Skin epidermis (tissue), 12 donors: ENCODE results near the gene CDH15.

ENCODE experiments used
- H3K27ac ChIP-seq, 21 experiments: fragments of 200-600 bp; sonication (generic) in 11 of 21; one replicate each; pipeline ENCODE4 v1.5.0; 2020; ENCODE audit warnings: mild to moderate bottlenecking in 3 of 21, inconsistent platforms in 2 of 21, moderate library complexity in 2 of 21
- H3K4me3 ChIP-seq, 7 experiments: fragments of 200-600 bp; sonication (generic) in 2 of 7; one replicate each; pipeline ENCODE4 v1.5.0; 2020; ENCODE audit warnings: inconsistent platforms in 2 of 7, mild to moderate bottlenecking in 2 of 7, moderate library complexity in 1 of 7

Gene CDH15, protein sequence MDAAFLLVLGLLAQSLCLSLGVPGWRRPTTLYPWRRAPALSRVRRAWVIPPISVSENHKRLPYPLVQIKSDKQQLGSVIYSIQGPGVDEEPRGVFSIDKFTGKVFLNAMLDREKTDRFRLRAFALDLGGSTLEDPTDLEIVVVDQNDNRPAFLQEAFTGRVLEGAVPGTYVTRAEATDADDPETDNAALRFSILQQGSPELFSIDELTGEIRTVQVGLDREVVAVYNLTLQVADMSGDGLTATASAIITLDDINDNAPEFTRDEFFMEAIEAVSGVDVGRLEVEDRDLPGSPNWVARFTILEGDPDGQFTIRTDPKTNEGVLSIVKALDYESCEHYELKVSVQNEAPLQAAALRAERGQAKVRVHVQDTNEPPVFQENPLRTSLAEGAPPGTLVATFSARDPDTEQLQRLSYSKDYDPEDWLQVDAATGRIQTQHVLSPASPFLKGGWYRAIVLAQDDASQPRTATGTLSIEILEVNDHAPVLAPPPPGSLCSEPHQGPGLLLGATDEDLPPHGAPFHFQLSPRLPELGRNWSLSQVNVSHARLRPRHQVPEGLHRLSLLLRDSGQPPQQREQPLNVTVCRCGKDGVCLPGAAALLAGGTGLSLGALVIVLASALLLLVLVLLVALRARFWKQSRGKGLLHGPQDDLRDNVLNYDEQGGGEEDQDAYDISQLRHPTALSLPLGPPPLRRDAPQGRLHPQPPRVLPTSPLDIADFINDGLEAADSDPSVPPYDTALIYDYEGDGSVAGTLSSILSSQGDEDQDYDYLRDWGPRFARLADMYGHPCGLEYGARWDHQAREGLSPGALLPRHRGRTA

DNA sequence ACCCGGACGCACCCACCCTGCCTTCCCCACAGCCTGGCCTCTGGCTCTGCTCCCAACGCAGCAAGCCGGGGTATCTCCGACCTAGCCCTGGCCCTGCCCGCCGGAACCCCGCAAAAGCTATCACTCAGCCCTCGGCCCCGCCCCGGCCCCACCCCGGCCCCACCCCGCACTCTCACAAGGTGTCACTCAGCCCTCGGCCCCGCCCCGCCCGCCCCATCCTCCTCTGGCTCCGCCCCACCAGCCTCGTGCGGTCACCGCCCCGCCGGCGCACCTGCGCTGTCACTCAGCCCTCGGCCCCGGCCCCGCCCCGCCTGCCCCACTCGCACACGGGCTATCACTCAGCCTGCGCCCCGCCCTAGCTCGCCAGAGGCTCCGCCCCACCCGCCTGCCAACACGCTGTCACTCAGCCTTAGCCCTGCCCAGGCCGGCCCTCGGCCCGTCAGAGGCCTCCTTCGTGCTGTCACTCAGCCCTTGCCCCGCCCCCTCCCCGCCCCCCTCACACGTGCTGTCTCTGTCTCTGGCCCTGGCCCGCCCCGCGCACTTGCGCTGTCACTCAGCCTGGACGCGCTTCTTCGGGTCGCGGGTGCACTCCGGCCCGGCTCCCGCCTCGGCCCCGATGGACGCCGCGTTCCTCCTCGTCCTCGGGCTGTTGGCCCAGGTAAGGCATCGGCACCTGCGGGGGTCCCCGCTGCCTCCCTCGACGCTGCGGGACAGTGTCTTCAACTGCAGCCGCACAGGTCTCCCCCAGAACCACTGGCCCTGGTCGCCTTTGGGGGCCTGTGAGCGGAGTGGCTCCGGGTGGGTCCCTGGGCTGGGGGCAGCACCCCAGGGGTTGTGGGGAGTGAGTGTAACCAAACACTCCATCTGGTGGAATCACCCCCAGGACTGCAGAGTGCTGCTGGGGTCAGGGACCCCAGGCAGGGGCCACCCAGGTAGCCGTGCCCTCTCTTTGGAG is at the start of gene CDH15:
CDH15 (plus strand) TSS at position 533 of the 955 bp plus-strand sequence; CDS start at position 617, 84 bp downstream.
- Histone ChIP-seq H3K4me3 (peak within 1 kb of the TSS in 5 of 7 experiments; percentile 3 to 18 (median 10)), H3K27ac (no peak within 1 kb of the TSS)

DNA sequence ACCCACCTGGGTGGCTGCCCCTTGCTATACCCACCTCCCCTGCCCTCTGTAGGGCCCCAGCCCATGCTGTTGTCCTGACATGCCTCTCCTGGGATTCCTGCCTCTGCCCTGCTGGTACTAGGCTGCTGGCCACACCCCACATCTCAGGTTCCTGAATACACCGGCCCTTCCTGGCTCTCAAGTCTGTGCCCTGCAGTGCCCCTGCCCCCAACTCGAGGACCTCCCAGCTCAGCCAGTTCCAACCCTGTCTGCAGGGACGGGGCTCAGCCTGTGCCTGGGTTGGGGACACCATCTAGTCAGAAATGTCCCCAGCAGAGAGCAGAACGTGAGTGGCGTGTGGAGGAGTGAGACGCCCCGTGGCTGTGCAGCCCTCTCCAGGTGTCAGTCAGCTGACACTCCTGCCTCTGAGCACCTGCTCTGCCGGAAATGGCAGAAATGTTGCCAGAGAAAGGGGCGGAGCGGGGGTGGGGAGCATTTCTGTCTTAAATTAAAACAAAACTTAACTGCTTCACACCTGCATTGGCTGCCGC is 49.2 kb upstream of the CDH15 start:
- H3K27ac ChIP-seq: peak overlapping the region in 5 of 21 experiments; percentile 7 to 61 (median 35)

GRCh38 chr16:89123001-89123830 is 48.3 kb upstream of the CDH15 start:
- Histone ChIP-seq H3K27ac (peak overlapping the region in 3 of 21 experiments; percentile 16 to 61 (median 23)), H3K4me3 (no peak overlapping the region)

More for the DNA sequence above, 49.2 kb upstream of the CDH15 start:
- no peak overlapping the region for H3K4me3 ChIP-seq

GRCh38 chr16:89123831-89124100 is 47.8 kb upstream of the CDH15 start:
- Histone ChIP-seq H3K4me3 (no peak overlapping the region), H3K27ac (no peak overlapping the region)

DNA sequence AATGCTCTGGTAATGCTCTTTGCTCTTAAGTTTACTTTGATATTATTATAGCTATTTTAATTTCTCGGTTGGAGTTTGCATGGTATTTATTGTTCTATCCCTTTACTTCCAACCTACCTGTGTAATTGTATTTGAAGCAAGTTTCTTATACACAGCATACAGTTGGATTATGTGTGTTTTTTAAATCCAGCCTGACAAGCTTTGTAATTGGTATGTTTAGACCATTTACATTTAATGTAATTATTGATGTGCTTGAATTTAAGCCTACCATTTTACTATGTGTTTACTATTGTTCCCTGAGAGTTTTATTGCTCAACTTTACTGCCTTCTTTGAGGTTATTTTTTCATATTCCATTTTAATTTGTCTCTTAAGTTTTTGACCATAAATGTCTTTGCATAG is 42.2 kb upstream of the CDH15 start:
- H3K27ac ChIP-seq: no peak overlapping the region
- H3K4me3 ChIP-seq: no peak overlapping the region

GRCh38 chr16:89130448-89130847 is 41.1 kb upstream of the CDH15 start:
- Histone ChIP-seq H3K4me3 (no peak overlapping the region), H3K27ac (no peak overlapping the region)

DNA sequence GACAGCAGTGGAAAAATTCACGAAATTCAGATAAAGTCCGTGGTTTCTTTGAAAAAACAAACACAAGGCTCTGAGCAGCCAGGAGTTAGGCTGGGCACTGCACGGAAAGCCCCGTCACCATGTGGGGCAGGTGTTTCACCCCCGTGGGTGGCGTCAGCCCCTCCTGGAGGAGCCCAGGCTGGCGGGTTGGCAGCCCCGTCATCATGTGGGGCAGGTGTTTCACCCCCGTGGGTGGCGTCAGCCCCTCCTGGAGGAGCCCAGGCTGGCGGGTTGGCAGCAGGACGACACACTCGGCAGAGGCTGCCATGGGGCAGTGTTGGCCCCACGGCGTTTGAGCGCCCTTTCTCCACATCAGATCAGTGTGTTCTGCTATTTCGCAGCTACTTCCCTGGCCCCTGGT is 39.8 kb upstream of the CDH15 start:
- Histone ChIP-seq H3K4me3 (no peak overlapping the region), H3K27ac (no peak overlapping the region)

GRCh38 chr16:89132194-89133005 is 39.1 kb upstream of the CDH15 start:
- H3K4me3 ChIP-seq: no peak overlapping the region
- H3K27ac ChIP-seq: no peak overlapping the region

DNA sequence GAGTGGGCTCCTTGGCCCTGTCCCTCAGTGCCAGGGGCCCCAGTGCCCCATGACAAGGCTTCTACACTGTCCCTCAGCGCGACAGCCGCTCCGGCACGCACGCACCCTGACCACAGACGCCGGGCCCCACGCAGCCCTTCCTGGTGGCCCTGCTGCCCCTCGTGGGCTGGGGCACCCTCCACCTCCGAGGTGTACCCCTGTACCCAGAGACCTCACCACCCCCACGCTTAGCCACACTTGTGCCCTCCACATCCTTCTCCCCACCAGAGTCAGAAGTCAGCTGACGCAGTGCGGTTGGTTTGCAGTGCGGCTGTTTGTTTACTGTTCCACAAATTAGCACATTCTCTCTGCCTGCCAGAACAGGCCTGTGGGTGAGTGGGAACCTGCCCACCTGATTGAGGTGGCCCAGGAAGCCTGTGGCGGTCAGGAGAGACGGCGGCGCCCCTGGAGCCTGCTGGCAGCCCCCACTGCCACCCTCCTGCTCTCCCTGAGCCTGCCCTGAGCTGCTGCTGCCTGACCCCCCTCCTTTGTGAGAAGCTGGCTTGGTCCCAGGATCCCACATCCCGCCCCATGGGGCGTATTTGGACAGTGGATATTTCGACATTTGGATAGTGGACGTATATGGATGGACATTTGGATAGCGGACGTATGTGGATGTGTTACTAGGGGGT is 38.0 kb upstream of the CDH15 start:
- no peak overlapping the region for H3K4me3 ChIP-seq

GRCh38 chr16:89134269-89134668 is 37.3 kb upstream of the CDH15 start:
- Histone ChIP-seq H3K4me3 (no peak overlapping the region), H3K27ac (no peak overlapping the region)

More for the DNA sequence above, 38.0 kb upstream of the CDH15 start:
- no peak overlapping the region for H3K27ac ChIP-seq

GRCh38 chr16:89135166-89135565 is 36.4 kb upstream of the CDH15 start:
- H3K4me3 ChIP-seq: no peak overlapping the region
- no peak overlapping the region for H3K27ac ChIP-seq

DNA sequence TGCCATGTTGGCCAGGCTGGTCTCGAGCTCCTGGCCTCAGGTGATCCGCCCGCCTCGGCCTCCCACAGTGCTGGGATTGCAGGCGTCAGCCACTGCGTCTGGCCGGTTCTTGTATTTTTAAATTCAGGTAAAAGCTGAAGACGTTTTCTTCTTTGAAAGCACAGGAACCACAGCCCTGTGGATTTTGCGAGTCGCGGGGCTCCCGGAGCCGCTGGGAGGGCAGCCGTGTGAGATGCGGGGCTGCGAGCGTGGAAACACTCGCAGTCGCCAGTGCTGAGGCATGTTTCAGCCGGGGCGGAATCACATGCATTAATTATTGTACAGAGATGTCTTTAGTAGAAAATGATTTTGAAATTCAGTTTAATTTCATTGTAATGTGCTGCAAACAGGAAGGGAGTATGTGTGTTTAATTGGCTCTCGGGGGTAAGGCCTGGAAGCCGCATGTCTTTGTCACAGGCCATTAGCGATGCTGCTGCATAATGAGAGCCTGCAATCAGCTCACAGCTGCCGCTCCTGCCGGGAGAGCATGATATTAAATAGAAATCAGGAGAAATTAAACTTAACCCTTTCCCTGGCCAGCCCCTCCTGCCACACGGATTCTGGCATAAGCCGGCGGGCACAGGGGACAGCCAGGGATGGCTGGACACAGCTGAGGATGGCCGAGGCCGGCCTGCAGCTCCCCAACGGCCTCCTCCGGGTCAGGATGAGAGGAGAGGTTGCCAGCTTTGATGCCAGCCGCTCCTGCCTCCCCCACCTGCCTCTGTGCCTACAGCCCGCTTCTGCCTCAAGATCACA is 35.4 kb upstream of the CDH15 start:
- Histone ChIP-seq H3K4me3 (no peak overlapping the region), H3K27ac (no peak overlapping the region)

GRCh38 chr16:89136931-89137330 is 34.6 kb upstream of the CDH15 start:
- Histone ChIP-seq H3K27ac (no peak overlapping the region), H3K4me3 (no peak overlapping the region)

GRCh38 chr16:89137666-89138512 is 33.7 kb upstream of the CDH15 start:
- H3K27ac ChIP-seq: no peak overlapping the region
- H3K4me3 ChIP-seq: no peak overlapping the region

- no peak overlapping the region for H3K4me3 ChIP-seq
Measured at GRCh38 chr16:89138513-89138795, 33.1 kb upstream of the CDH15 start.

More at GRCh38 chr16:89138513-89138795, 33.1 kb upstream of the CDH15 start:
- H3K27ac ChIP-seq: no peak overlapping the region
